SH-SY5Y (cell line): ENCODE results near the gene SAMD11.

Experiments used
- GATA2 ChIP-seq: IDR thresholded peaks from 2 replicates; pipeline ENCODE4 v1.6.1; 2011; ENCODE audit warnings: mild to moderate bottlenecking, low read depth, low read length
- GATA3 ChIP-seq: IDR thresholded peaks from 2 replicates; pipeline ENCODE4 v1.6.1; 2011; ENCODE audit warnings: low read depth, mild to moderate bottlenecking, low read length, moderate library complexity

- no peak for TF ChIP-seq GATA3
- TF ChIP-seq GATA2 = no peak
These were observed 12.9 kb downstream of the SAMD11 start for GRCh38 chr1:936348-937264.
